ENCODE measurements around the gene HEMK1. TPM values are rescaled to one million over a fixed set of nuclear protein-coding genes. Genes with fewer than 3 reads are reported as not detected.

The HEMK1 gene
- total RNA-seq, 4 donors from 2014 or later = 7.3 to 11.6 (median 7.9) TPM

GRCh38 chr3:50572158-50572557, 2.8 kb downstream of the HEMK1 start:
- in situ Hi-C loops (cut with MboI; ENCODE audit: low pct_ligation_motif_present in 1 of 4, low pct_unique_long_range_greater_than_20kb in 1 of 4, low sequenced_read_pairs in 3 of 4) = loop anchor here in 2 of 4 donors (5.0 to 25.0 kb wide), 2 partner anchors 40 to 210 kb away; partner anchors contain the start of genes CISH (in 1 of the 2), CYB561D2 (in 1 of the 2), NPRL2 (in 1 of the 2) and TMEM115 (in 1 of the 2)

GRCh38 chr3:50572801-50573371, 3.6 kb downstream of the HEMK1 start:
- H3K27ac ChIP-seq = peak overlapping the region in 3 of 4 donors; percentile 2 to 16 (median 9)
- H3K36me3 ChIP-seq = no peaks in the 10 kb centered on the region
- 79% methylated on average over 4 of the region's 4 CpGs; no CpG with 5 or more reads in 1 of the 2 donors for WGBS, 2 donors (ENCODE audit: low coverage in 1 of 2)
- in situ Hi-C loops (cut with MboI; ENCODE audit: low pct_ligation_motif_present in 1 of 4, low pct_unique_long_range_greater_than_20kb in 1 of 4, low sequenced_read_pairs in 3 of 4) = loop anchor here in 2 of 4 donors (5.0 to 25.0 kb wide), 2 partner anchors 39 to 211 kb away; partner anchors contain the start of genes CISH (in 1 of the 2), CYB561D2 (in 1 of the 2), NPRL2 (in 1 of the 2) and TMEM115 (in 1 of the 2)
- DNase-seq = no peak
- intact Hi-C loops (cut with DNase I; ENCODE audit: low total_unique reads) = loop anchor here (1.0 kb wide), 1 partner anchor 41 kb away; no protein-coding TSS in a partner anchor
- no peak overlapping the region for H3K4me3 ChIP-seq
- no peaks in the 10 kb centered on the region for H3K9me3 ChIP-seq
- peaks cover 2 to 21% (median 14%) of the 10 kb centered on the region in 4 donors for H3K4me1 ChIP-seq
- TF ChIP-seq POLR2AphosphoS5 (IDR thresholded peaks at IDR 0.05) (no peak), EP300 (IDR thresholded peaks at IDR 0.05; ENCODE audit: low read depth) (no peak), CTCF (IDR thresholded peaks at IDR 0.05) (no peak), POLR2A (IDR thresholded peaks at IDR 0.05) (no peak)
- H3K27me3 ChIP-seq = no peaks in the 10 kb centered on the region

More at GRCh38 chr3:50572158-50572557, 2.8 kb downstream of the HEMK1 start:
- TF ChIP-seq POLR2AphosphoS5 (IDR thresholded peaks at IDR 0.05) (no peak), POLR2A (IDR thresholded peaks at IDR 0.05) (no peak), CTCF (IDR thresholded peaks at IDR 0.05) (peak; percentile 87 to 96 (median 91)), EP300 (IDR thresholded peaks at IDR 0.05; ENCODE audit: low read depth) (no peak)
- 0% methylated on average over 1 of the region's 1 CpG; no CpG with 5 or more reads in 1 of the 2 donors for WGBS, 2 donors (ENCODE audit: low coverage in 1 of 2)
- H3K9me3 ChIP-seq = no peaks in the 10 kb centered on the region
- no peaks in the 10 kb centered on the region for H3K36me3 ChIP-seq
- peak; percentile 83 for DNase-seq
- intact Hi-C loops (cut with DNase I; ENCODE audit: low total_unique reads) = loop anchor here (1.0 kb wide), 1 partner anchor 42 kb away; no protein-coding TSS in a partner anchor
- H3K27ac ChIP-seq = peak overlapping the region; percentile 2 to 35 (median 12)
- H3K4me1 ChIP-seq = peaks cover 3 to 26% (median 19%) of the 10 kb centered on the region in 4 donors
- H3K4me3 ChIP-seq = no peak overlapping the region
- no peaks in the 10 kb centered on the region for H3K27me3 ChIP-seq

- WGBS, 2 donors (ENCODE audit: low coverage in 1 of 2) = 74% methylated on average over 8 of the region's 8 CpGs; no CpG with 5 or more reads in 1 of the 2 donors
- Histone ChIP-seq H3K4me3 (no peak overlapping the region), H3K27ac (no peak overlapping the region), H3K27me3 (no peaks in the 10 kb centered on the region), H3K36me3 (no peaks in the 10 kb centered on the region), H3K9me3 (no peaks in the 10 kb centered on the region), H3K4me1 (peaks cover 0 to 14% (median 10%) of the 10 kb centered on the region in 4 donors)
- peak; percentile 25 for DNase-seq
- intact Hi-C loops (cut with DNase I; ENCODE audit: low total_unique reads) = no loop called here
- TF ChIP-seq EP300 (IDR thresholded peaks at IDR 0.05; ENCODE audit: low read depth) (no peak), POLR2AphosphoS5 (IDR thresholded peaks at IDR 0.05) (no peak), CTCF (IDR thresholded peaks at IDR 0.05) (no peak), POLR2A (IDR thresholded peaks at IDR 0.05) (no peak)
- in situ Hi-C loops (cut with MboI; ENCODE audit: low pct_ligation_motif_present in 1 of 4, low pct_unique_long_range_greater_than_20kb in 1 of 4, low sequenced_read_pairs in 3 of 4) = loop anchor here in 2 of 4 donors (5.0 to 25.0 kb wide), 2 partner anchors 38 to 212 kb away; partner anchors contain the start of genes CISH (in 1 of the 2), CYB561D2 (in 1 of the 2), NPRL2 (in 1 of the 2) and TMEM115 (in 1 of the 2)
Measured at GRCh38 chr3:50573566-50574443, 4.5 kb downstream of the HEMK1 start.

Data from transverse colon (tissue), 4 donors.